Measurements from ENCODE around the gene DAAM2. TPM values are rescaled to one million over a fixed set of nuclear protein-coding genes. Genes with fewer than 3 reads are reported as not detected.

DAAM2 gene
- total RNA-seq, 1 donor from 2014 or later: 22.1 TPM

DNA sequence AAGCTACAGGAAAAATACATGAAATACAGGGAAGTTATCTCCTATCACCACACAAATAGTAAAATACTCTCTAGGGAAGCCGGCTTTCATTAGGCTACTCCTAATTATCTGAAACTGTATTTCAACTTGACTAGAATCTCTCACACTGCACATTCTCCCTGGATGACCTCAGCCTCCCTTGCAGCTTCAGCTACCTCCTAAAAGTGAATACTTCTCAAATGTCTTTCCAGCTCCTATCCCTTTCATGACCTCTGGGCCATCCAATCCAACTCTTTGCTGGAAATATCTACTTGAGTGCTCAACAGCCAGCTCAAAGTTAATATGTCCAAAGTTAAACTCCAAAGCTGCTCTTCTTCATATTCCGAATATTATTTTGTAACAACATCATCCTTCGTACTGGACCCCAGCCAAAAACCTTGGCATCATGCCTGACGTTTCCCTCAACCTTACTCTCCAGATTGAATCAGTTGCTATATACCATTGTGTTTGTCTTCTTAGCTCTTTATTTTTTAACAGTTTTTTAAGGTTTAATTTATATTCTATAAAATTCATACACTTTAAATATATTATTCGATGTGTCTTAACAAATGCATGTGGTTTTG is 37.6 kb upstream of the DAAM2 start:
- H3K4me1 ChIP-seq: peaks cover 7% of the 10 kb centered on the region
- no peak for DNase-seq (ENCODE audit: extremely low spot score in 2 of 2)
- no peak overlapping the region for H3K4me3 ChIP-seq
- no peaks in the 10 kb centered on the region for H3K27me3 ChIP-seq
- no peaks in the 10 kb centered on the region for H3K9me3 ChIP-seq
- peak overlapping the region; percentile 44 for H3K27ac ChIP-seq
- TF ChIP-seq POLR2AphosphoS5 (IDR thresholded peaks at IDR 0.05; ENCODE audit: insufficient read depth in 1 of 2, low read depth in 1 of 2): no peak
- TF ChIP-seq, protein P1, sequence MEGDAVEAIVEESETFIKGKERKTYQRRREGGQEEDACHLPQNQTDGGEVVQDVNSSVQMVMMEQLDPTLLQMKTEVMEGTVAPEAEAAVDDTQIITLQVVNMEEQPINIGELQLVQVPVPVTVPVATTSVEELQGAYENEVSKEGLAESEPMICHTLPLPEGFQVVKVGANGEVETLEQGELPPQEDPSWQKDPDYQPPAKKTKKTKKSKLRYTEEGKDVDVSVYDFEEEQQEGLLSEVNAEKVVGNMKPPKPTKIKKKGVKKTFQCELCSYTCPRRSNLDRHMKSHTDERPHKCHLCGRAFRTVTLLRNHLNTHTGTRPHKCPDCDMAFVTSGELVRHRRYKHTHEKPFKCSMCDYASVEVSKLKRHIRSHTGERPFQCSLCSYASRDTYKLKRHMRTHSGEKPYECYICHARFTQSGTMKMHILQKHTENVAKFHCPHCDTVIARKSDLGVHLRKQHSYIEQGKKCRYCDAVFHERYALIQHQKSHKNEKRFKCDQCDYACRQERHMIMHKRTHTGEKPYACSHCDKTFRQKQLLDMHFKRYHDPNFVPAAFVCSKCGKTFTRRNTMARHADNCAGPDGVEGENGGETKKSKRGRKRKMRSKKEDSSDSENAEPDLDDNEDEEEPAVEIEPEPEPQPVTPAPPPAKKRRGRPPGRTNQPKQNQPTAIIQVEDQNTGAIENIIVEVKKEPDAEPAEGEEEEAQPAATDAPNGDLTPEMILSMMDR (IDR thresholded peaks at IDR 0.05): no peak
- intact Hi-C loops (cut with DNase I): no loop called here
- no peaks in the 10 kb centered on the region for H3K36me3 ChIP-seq

DNA sequence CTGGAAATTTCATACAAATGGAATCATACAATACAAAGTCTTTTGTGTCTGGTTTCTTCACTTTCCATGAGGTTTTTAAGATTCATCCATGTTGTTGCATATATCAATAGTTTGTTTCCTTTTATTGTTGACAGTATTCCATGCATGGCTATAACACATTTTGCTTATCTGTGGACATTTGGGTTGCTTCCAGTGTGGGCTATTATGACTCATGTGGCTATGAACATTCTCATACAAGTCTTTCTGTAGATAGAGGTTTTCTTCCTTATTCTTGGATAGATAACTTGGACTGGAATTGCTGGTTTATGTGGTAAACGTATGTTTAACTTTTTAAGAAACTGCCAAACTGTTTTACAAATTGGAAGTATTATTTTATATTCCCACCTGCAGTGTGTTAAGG is 36.9 kb upstream of the DAAM2 start:
- TF ChIP-seq POLR2A (IDR thresholded peaks at IDR 0.05): no peak
- no peak for TF ChIP-seq POLR2AphosphoS5 (IDR thresholded peaks at IDR 0.05; ENCODE audit: insufficient read depth in 1 of 2, low read depth in 1 of 2)
- TF ChIP-seq, protein P1 (IDR thresholded peaks at IDR 0.05): no peak

GRCh38 chr6:39756582-39756981 is 35.6 kb upstream of the DAAM2 start:
- peaks cover 7% of the 10 kb centered on the region for H3K4me1 ChIP-seq
- no peak overlapping the region for H3K4me3 ChIP-seq
- intact Hi-C loops (cut with DNase I): no loop called here
- no peaks in the 10 kb centered on the region for H3K9me3 ChIP-seq
- H3K36me3 ChIP-seq: no peaks in the 10 kb centered on the region
- TF ChIP-seq, protein P1 (IDR thresholded peaks at IDR 0.05): no peak
- TF ChIP-seq POLR2A (IDR thresholded peaks at IDR 0.05): no peak
- TF ChIP-seq POLR2AphosphoS5 (IDR thresholded peaks at IDR 0.05; ENCODE audit: insufficient read depth in 1 of 2, low read depth in 1 of 2): no peak
- no peak for DNase-seq (ENCODE audit: extremely low spot score in 2 of 2)
- no peaks in the 10 kb centered on the region for H3K27me3 ChIP-seq
- no peak overlapping the region for H3K27ac ChIP-seq

More for the DNA sequence above, 36.9 kb upstream of the DAAM2 start:
- intact Hi-C loops (cut with DNase I): no loop called here
- no peak overlapping the region for H3K27ac ChIP-seq
- H3K4me3 ChIP-seq: no peak overlapping the region
- H3K9me3 ChIP-seq: no peaks in the 10 kb centered on the region
- peaks cover 7% of the 10 kb centered on the region for H3K4me1 ChIP-seq
- H3K27me3 ChIP-seq: no peaks in the 10 kb centered on the region
- DNase-seq (ENCODE audit: extremely low spot score in 2 of 2): no peak
- no peaks in the 10 kb centered on the region for H3K36me3 ChIP-seq

DNA sequence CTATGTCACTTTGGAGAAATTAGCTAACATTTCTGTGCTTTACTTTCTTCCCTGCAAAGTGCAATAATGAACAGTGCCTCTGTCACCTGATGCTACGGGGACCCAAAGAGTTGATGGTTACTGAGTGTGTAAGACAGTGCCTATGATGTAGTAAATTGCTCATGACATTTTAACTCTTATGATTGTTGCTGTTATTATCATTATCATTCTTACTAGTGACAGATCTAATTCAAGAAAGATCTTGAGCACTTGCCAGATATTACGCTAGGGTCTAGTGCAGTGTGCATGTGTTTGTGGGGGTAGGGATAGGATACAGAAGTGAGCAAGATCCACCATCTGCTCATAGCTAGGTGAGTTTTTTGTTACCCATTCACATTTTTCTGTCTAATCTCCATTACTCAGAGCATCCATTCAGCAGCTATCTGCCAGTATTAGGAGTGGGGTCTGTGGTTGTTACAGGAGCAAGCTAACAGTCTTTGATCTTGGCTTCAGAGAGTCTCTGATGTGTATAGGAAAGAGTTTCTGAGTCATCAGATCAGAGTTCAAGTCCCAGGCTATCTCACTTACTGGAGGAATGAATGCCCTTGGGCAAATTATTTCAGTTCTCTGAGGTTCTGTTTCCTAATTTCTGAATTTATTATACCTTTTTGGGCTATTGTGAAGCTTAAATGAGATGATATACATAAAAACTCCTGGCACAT is 33.1 kb upstream of the DAAM2 start:
- intact Hi-C loops (cut with DNase I): no loop called here
- TF ChIP-seq, protein P1 (IDR thresholded peaks at IDR 0.05): no peak
- TF ChIP-seq POLR2A (IDR thresholded peaks at IDR 0.05) (no peak), POLR2AphosphoS5 (IDR thresholded peaks at IDR 0.05; ENCODE audit: insufficient read depth in 1 of 2, low read depth in 1 of 2) (no peak)
- Histone ChIP-seq H3K4me1 (no peaks in the 10 kb centered on the region), H3K4me3 (no peak overlapping the region), H3K9me3 (no peaks in the 10 kb centered on the region), H3K36me3 (no peaks in the 10 kb centered on the region), H3K27me3 (no peaks in the 10 kb centered on the region), H3K27ac (no peak overlapping the region)
- DNase-seq (ENCODE audit: extremely low spot score in 2 of 2): no peak

Data from vagina (tissue), 2 donors.